Stomach (tissue), 9 donors: Measurements from ENCODE around the gene RNF20. TPM values are rescaled to one million over a fixed set of nuclear protein-coding genes. Genes with fewer than 3 reads are reported as not detected.

Experiments used
- DNase-seq, 2 donors: peaks; one replicate each; pipeline versions ENCODE4 v3.0.0 to v3.0.0-alpha.2; 2013 to 2019
- H3K27ac ChIP-seq, 5 donors: fragments of 200-600 bp in 4 of 5; sonication (generic) in 4 of 5; one replicate each; pipeline ENCODE4 v1.5.1; 2013 to 2019; ENCODE audit warnings: mild to moderate bottlenecking in 1 of 5, moderate library complexity in 1 of 5
- H3K27me3 ChIP-seq, 3 donors: fragments of 200-600 bp; sonication (generic); one replicate each; pipeline ENCODE4 v1.5.1; 2017 to 2019; ENCODE audit warnings: mixed run types in 1 of 3
- H3K36me3 ChIP-seq, 4 donors: fragments of 200-600 bp; sonication (generic); 1 replicate in 3 of 4; 2 replicates in 1 of 4; pipeline ENCODE4 v1.5.1; 2016 to 2019
- H3K4me1 ChIP-seq, 4 donors: fragments of 200-600 bp; sonication (generic); one replicate each; pipeline ENCODE4 v1.5.1; 2016 to 2019
- H3K4me3 ChIP-seq, 4 donors: fragments of 200-600 bp; sonication (generic) in 3 of 4; one replicate each; pipeline ENCODE4 v1.5.1; 2016 to 2019; ENCODE audit warnings: mild to moderate bottlenecking in 1 of 4
- H3K9me3 ChIP-seq, 4 donors: fragments of 200-600 bp; sonication (generic); one replicate each; pipeline ENCODE4 v1.5.1; 2016 to 2019
- EP300 ChIP-seq: sonication (generic); formaldehyde crosslinking; IDR thresholded peaks from one replicate; pipeline ENCODE4 v1.6.1; 2017; ENCODE audit warnings: antibody characterized with exemption
- POLR2A ChIP-seq, 4 donors: fragments of 450-650 bp; IDR thresholded peaks; one replicate each; pipeline ENCODE4 v1.6.1; 2016; ENCODE audit warnings: antibody characterized with exemption in 4 of 4, control low read depth in 2 of 4, mild to moderate bottlenecking in 1 of 4, moderate library complexity in 1 of 4
- POLR2AphosphoS5 ChIP-seq, 3 donors: sonication (generic); formaldehyde crosslinking; IDR thresholded peaks; one replicate each; pipeline ENCODE4 v1.6.1; 2016; ENCODE audit warnings: antibody characterized with exemption in 3 of 3
- WGBS, 5 donors: extraction: QIAGEN DNeasy Blood & Tissue Kit in 3 of 5; methylation state at CpG; one replicate each; pipeline versions ENCODE4 v1.1.5 to v1.1.7; 2013 to 2018; 5-methylcytosine and 5-hydroxymethylcytosine counted together
- intact Hi-C: fragments of 100-400 bp; cut with DNase I; formaldehyde crosslinking; loops from one replicate; pipeline ENCODE4 v1.15.1; 2023; ENCODE audit warnings: low total_unique reads
- polyA plus RNA-seq, 3 donors: library from polyadenylated mRNA; stranded (reverse); fragments of 200-250 nt; gene quantifications; one replicate each; pipeline ENCODE4 v1.2.3, GENCODE V29; 2013
- total RNA-seq, 5 donors: library from RNA; depleted of rRNA; stranded (reverse); fragments of >200 nt; gene quantifications; one replicate each; pipeline versions ENCODE4 v1.1.0 to v1.2.3, GENCODE V29; 2014 to 2016
- TF ChIP-seq, protein P1 (sequence below), 7 experiments: fragments of 450-650 bp in 4 of 7; fragments of 200-600 bp in 3 of 7; sonication (generic) in 3 of 7; IDR thresholded peaks; one replicate each; pipeline ENCODE4 v1.5.1; 2016 to 2019; ENCODE audit warnings: antibody characterized with exemption in 7 of 7, control low read depth in 2 of 7, mild to moderate bottlenecking in 1 of 7
- donor health status: healthy with polysubstance abuse.
- donor health status: Bipolar disorder and iron deficiency.
- donor health status: healthy.

The RNF20 gene
- total and polyA plus RNA-seq, 8 donors = 8.2 to 30.4 (median 12.4) TPM

DNA sequence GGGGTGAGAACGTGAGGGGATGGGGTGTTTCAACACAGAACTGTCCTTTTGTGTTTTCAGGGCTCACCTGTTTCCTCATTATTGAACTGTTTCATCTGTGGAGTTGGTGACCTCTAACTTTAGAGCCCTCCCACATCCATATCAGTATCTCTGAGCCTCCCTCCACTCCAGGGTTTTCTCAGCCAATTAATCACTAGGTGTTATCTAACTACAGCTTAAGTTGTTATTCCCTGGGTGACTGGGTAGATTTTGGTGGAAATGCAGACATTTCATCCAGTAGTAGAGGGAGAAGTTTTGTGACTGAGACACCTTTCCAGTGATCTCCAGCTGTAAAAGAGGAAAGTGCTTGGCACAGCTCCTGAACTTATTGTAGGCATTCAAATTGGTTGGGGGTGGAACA lies 37.5 kb downstream of the RNF20 start:
- peaks cover 0 to 45% (median 36%) of the 10 kb centered on the region in 4 donors for H3K36me3 ChIP-seq
- no peak overlapping the region for H3K27ac ChIP-seq
- DNase-seq = no peak
- H3K27me3 ChIP-seq = no peaks in the 10 kb centered on the region
- WGBS, 5 donors = 46 to 65% (median 57%) methylated on average over 1 of the region's 1 CpG
- no peak overlapping the region for H3K4me3 ChIP-seq
- H3K9me3 ChIP-seq = no peaks in the 10 kb centered on the region
- TF ChIP-seq POLR2A (IDR thresholded peaks at IDR 0.05) (no peak), POLR2AphosphoS5 (IDR thresholded peaks at IDR 0.05) (no peak), EP300 (no peak)
- TF ChIP-seq, protein P1, sequence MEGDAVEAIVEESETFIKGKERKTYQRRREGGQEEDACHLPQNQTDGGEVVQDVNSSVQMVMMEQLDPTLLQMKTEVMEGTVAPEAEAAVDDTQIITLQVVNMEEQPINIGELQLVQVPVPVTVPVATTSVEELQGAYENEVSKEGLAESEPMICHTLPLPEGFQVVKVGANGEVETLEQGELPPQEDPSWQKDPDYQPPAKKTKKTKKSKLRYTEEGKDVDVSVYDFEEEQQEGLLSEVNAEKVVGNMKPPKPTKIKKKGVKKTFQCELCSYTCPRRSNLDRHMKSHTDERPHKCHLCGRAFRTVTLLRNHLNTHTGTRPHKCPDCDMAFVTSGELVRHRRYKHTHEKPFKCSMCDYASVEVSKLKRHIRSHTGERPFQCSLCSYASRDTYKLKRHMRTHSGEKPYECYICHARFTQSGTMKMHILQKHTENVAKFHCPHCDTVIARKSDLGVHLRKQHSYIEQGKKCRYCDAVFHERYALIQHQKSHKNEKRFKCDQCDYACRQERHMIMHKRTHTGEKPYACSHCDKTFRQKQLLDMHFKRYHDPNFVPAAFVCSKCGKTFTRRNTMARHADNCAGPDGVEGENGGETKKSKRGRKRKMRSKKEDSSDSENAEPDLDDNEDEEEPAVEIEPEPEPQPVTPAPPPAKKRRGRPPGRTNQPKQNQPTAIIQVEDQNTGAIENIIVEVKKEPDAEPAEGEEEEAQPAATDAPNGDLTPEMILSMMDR (IDR thresholded peaks at IDR 0.05) = no peak
- H3K4me1 ChIP-seq = peaks cover 0 to 8% (median 2%) of the 10 kb centered on the region in 4 donors
- intact Hi-C loops = no loop called here

DNA sequence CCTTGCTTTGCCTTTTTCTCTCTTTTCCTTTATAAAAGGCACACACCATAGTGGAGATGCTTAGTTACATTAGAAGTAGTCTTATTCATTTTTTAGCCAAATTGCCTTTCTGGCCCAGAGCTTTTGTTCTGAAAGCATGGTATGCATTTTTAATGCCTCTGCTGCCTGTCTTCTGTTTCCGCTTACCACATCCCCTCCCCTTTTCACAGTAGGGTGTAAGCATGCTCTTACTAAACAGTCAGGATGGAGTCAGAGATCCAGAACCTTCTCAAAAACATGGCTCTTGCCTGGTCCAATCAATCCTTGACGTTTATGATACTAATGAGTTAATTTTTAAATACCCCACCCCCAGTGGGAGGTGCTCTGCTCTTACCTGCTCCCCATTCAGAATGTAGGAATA lies 38.7 kb downstream of the RNF20 start:
- H3K9me3 ChIP-seq = no peaks in the 10 kb centered on the region
- 27 to 66% (median 53%) methylated on average over 2 of the region's 2 CpGs for WGBS, 5 donors
- H3K27me3 ChIP-seq = no peaks in the 10 kb centered on the region
- intact Hi-C loops = no loop called here
- no peak for TF ChIP-seq POLR2AphosphoS5 (IDR thresholded peaks at IDR 0.05)
- TF ChIP-seq, protein P1 (IDR thresholded peaks at IDR 0.05) = no peak
- TF ChIP-seq EP300 = no peak
- no peak for TF ChIP-seq POLR2A (IDR thresholded peaks at IDR 0.05)
- H3K4me1 ChIP-seq = peaks cover 0 to 8% (median 2%) of the 10 kb centered on the region in 4 donors
- H3K27ac ChIP-seq = no peak overlapping the region
- peaks cover 0 to 33% (median 25%) of the 10 kb centered on the region in 4 donors for H3K36me3 ChIP-seq
- no peak for DNase-seq
- no peak overlapping the region for H3K4me3 ChIP-seq

DNA sequence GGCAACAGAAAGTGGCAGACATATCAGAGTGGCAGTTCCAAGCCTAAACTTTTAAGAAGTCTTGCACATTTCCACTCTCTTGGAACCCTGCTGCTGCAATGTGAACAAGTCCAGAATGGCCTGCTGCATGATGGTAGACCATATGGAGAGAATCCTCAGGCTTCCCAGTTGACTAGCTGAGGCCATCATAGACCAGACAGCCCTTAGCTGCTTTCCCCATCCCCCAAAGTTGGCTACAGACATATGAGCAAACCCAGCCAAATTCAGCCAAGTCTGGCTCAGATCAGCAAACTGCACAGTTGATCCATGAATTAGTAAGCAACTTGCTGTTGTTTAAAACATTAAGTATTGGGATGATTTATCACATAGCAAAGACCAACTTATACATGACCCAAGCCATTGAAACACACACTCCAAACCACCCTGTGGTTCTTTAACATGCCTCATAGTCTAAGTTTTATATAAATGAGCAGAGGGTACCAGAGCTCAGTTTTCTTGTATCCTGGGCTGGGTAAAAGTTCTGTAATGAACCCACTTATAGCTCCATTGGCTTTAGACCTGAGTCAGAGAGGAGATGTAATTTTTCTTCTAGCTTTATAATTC lies 41.2 kb downstream of the RNF20 start:
- TF ChIP-seq EP300 = no peak
- no peak for TF ChIP-seq POLR2A (IDR thresholded peaks at IDR 0.05)
- no peak for TF ChIP-seq POLR2AphosphoS5 (IDR thresholded peaks at IDR 0.05)
- TF ChIP-seq, protein P1 (IDR thresholded peaks at IDR 0.05) = no peak
- intact Hi-C loops = no loop called here
- Histone ChIP-seq H3K27ac (no peak overlapping the region), H3K4me1 (peaks cover 0 to 8% (median 2%) of the 10 kb centered on the region in 4 donors), H3K4me3 (no peak overlapping the region), H3K27me3 (no peaks in the 10 kb centered on the region), H3K9me3 (no peaks in the 10 kb centered on the region), H3K36me3 (peaks cover 0 to 9% (median 5%) of the 10 kb centered on the region in 4 donors)
- DNase-seq = peak in 1 of 2 donors; percentile 22

DNA sequence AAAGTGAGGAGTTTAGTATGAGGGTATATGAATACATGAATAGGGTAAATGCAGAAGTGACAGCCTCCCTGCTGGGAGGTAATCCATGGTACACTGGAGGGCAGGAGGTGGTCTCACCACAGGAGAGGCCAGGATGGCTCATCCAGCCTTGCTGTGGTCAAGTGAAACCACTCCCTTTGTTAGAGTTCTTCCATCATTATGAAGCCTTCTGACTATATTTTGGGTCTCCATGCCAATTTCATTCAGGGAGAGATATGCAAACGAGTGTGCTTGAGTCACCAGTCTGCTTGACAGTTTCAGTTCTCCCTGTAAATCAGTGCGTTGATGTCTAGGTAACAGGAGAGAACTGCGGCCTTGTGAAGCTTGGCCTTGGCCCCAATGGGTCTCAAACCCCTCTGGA lies 44.7 kb downstream of the RNF20 start:
- TF ChIP-seq POLR2A (IDR thresholded peaks at IDR 0.05) (no peak), EP300 (no peak), POLR2AphosphoS5 (IDR thresholded peaks at IDR 0.05) (no peak)
- TF ChIP-seq, protein P1 (IDR thresholded peaks at IDR 0.05) = no peak

More for the DNA sequence above, 44.7 kb downstream of the RNF20 start:
- WGBS, 5 donors = 67 to 78% (median 75%) methylated on average over 3 of the region's 3 CpGs
- Histone ChIP-seq H3K9me3 (no peaks in the 10 kb centered on the region), H3K4me1 (peaks cover 0 to 4% (median 0%) of the 10 kb centered on the region in 4 donors), H3K27ac (no peak overlapping the region), H3K36me3 (no peaks in the 10 kb centered on the region), H3K4me3 (no peak overlapping the region), H3K27me3 (no peaks in the 10 kb centered on the region)
- no peak for DNase-seq
- intact Hi-C loops = no loop called here
